ENCODE data around the gene ANKFN1.

The ANKFN1 gene

GRCh38 chr17:56178203-56178602 lies 24.9 kb downstream of the ANKFN1 start:
- no peak overlapping the region for H3K4me3 ChIP-seq (ENCODE audit: low read depth, low read length)

GRCh38 chr17:56182081-56182480 lies 28.8 kb downstream of the ANKFN1 start:
- H3K4me3 ChIP-seq (ENCODE audit: low read depth, low read length), result no peak overlapping the region

- no peak overlapping the region for H3K4me3 ChIP-seq (ENCODE audit: low read depth, low read length)
These were observed 31.4 kb downstream of the ANKFN1 start for GRCh38 chr17:56184650-56185049.

DNA sequence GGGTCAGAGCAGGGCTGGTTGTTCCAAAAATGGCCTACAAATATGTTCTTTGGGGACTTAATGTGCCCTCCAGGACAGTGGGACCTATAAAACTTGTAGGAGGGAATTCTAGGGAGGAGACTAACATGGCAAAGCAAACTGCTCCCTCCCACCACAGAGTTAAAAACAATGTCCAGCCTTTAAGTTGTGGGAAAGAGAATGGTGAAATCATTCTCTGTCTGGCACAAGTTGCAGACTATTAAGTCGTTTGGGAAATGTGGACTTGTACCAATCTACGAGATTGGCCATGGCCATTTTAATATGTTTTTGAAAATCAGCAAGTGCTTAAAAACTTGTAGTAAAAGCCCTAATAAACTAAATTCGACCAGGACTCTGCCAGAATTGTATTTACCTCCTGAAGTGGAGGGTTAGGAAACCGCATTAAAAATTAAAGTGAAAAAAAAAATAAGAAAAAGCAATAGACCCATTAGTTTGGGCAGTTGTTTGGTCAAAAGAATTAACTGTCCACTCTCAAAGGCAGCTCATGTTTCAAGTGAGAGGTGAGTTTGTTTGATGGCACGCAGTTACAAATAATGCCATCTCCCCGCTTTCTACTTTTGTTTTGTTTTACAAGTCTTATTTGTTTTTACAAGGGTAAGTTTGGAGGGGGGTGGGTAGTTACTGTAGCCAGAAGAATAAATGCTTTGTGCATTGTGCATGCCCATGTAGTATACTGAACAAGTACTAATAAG lies 32.4 kb downstream of the ANKFN1 start:
- no peak overlapping the region for H3K4me3 ChIP-seq (ENCODE audit: low read depth, low read length)

- H3K4me3 ChIP-seq (ENCODE audit: low read depth, low read length), result no peak overlapping the region
These were observed 33.0 kb downstream of the ANKFN1 start for GRCh38 chr17:56186222-56186786.

DNA sequence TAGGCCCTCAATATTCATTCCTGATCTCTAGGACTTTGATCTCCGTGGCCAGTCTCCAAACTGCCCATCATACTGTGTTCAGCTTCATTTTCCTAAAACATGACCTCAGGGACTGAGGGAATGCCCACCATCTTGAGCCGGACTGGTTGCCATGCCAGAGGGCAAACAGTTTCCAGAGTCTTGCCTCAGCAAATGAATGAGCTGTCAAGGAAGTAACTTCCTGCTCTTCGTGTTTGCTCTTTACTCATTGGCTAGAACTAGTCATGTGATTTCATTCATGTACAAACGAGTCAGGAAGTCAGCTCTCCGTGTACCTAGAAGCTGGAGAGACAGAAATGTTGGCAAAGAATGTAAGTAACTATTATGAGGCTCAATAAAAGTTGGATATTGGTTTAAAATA lies 50.2 kb downstream of the ANKFN1 start:
- no peak overlapping the region for H3K4me3 ChIP-seq (ENCODE audit: low read depth, low read length)

DNA sequence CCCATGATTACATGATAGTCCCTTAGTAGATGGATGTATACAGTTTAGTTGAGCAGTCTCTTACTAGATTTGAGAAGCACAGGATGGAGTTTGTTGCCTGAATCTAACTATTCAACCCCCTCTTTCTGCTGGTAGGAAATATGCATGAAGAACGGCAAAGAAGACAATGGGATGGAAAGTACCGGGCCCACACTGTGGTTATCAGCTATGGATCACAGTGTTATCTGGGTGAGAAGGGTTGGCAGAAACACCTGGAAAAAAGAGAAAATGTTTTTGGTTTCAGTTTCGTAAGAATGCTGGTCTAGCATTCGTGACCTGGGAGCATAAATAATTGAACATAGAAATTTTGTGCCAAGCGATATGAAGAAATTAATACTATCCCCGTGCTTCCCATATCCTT lies 53.1 kb downstream of the ANKFN1 start:
- H3K4me3 ChIP-seq (ENCODE audit: low read depth, low read length), result no peak overlapping the region

GRCh38 chr17:56213031-56213430 lies 59.8 kb downstream of the ANKFN1 start:
- no peak overlapping the region for H3K4me3 ChIP-seq (ENCODE audit: low read depth, low read length)

DNA sequence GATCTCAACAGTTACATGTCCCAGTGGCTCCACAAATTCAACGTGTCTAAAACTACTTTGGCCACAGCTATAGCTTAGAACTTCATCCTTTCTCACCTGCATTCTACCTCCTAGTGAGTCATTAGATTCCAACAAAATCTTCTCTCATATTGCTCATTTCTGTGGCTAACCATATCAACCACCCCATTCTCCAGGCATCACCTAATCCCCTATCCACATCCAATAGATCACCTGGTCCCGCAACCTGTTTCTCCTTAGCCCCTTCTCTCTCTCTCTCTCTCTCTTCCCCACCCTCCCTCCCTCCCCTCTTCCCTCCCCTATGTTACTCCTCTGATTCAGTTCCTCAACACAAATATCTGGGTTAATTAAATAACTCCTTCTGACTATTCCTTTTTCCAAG lies 64.6 kb downstream of the ANKFN1 start:
- no peak overlapping the region for H3K4me3 ChIP-seq (ENCODE audit: low read depth, low read length)

GRCh38 chr17:56222255-56222654 lies 69.0 kb downstream of the ANKFN1 start:
- H3K4me3 ChIP-seq (ENCODE audit: low read depth, low read length), result no peak overlapping the region

DNA sequence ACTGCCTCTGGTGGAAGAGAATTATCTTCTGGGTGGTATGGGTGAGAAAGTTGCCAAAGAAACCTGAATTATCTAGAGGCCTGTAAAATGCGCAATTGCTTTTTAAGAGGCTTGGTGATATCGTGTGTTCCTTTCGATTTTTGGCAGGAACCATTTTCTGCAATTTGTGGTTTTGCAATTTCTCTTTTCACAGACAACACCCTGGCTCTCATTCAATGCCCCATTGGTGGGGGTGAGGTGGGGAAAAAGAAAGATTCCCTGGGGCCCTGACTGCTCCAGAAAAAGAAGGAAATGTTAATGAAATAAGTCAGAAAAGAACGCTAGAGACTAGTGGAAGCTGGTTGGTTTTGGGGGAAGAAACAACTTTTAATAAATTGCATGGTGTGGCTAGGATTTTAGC lies 77.4 kb downstream of the ANKFN1 start:
- H3K4me3 ChIP-seq (ENCODE audit: low read depth, low read length), result no peak overlapping the region

DNA sequence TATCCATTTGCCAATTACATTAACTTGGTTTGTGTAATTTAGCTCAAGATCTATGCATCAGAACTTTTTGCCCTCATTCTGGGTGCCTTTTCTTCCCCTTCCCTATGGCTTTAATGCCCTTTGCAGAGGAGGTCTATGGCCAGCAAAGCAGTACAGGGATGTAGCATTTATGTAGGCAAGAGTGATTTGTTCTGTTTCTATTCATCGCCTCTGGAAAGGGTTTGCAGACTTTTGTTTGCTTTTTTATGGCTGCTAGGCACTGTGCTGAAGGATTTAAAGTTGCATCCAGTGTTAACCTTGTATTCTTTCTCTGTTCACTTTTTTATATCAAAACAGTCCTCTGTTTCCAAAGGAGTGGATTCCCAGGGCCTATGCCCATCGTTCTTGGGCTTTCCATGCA lies 78.0 kb downstream of the ANKFN1 start:
- H3K4me3 ChIP-seq (ENCODE audit: low read depth, low read length), result no peak overlapping the region

GRCh38 chr17:56231693-56232092 lies 78.4 kb downstream of the ANKFN1 start:
- no peak overlapping the region for H3K4me3 ChIP-seq (ENCODE audit: low read depth, low read length)

DNA sequence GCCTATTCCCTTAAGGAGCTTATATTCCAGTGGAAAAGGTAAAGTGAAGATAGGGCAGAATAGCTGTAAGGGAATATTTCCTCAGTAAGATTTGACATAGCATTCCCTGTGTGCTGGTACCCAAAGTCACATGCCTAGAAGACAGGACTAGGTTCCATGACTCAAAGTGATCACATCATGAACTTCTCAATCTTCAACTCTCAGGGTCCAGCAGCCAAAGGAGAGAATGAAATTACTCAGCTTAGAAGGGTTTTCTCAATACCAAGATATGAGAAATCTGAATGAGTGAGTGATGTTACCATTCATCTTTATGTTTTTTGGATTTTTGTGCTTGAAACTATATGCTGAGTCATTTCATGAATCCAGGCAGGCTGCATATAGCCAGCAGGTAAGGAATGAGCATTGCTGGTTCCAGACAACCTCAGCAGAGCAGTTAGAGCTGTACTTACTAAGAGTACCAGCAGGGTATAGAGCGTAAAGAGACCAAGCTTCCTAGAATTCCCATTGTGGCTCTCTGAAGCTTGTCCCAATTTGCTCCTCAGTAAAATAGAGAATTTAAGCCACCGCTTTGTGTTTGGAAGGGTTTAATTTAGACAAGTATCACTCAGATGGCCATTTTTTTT lies 91.1 kb downstream of the ANKFN1 start:
- H3K4me3 ChIP-seq (ENCODE audit: low read depth, low read length), result no peak overlapping the region

DNA sequence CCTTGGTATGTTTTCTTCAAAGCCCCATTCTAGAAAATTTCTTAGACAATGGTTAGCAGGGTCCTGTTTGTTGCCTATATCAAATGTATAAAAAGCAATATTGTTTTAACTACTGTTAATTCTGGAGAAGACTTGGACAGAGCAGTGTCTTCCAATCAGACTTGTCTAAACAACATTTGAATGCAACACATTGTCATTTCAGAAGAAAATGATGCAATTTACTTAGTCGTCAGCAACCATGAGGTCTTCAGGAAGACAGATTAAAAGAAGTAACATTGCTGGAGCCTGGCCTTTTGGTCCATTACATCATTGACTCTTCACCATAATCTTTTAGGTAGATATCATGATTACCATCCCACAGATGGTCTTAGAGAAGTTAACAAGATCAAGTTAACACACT lies 94.5 kb downstream of the ANKFN1 start:
- no peak overlapping the region for H3K4me3 ChIP-seq (ENCODE audit: low read depth, low read length)

DNA sequence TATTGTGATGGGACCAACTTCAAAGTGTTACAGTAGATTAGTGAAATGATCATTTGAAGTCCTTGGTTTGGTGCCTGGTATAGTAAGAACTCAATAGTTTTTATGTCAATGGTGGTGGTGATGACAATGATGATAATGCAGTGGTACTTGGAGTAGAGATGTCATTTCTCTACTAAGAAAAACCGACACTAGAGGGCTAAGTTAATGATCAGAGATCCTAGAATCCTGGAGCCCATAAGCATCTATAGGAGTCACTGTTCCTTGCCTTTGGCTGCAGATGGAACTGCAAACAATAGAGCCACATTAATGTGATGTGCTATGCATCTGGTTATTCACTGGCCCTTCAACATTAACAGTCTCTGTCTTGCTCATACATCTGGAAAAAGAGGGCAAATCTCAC lies 103.8 kb downstream of the ANKFN1 start:
- no peak overlapping the region for H3K4me3 ChIP-seq (ENCODE audit: low read depth, low read length)

GRCh38 chr17:56260376-56261002 lies 107.2 kb downstream of the ANKFN1 start:
- H3K4me3 ChIP-seq (ENCODE audit: low read depth, low read length), result no peak overlapping the region

DNA sequence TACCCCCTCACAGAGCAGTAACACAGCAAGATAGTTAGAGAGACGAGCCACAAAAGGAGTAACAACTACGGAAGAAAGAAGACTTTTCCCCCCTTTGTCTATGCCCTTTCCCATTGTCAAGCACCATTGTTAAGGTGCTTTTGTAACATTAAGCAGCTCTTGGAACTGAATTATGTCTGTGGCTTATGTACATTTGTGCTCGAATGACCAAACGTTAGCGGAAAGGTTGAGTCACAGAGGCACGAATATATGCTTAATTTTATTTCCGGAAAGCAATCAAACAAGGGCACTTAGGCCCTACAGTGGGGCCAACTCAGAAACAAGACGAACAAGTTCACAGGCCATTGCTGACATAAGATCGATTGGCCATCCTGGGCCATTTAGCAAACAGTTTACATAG lies 109.5 kb downstream of the ANKFN1 start:
- H3K4me3 ChIP-seq (ENCODE audit: low read depth, low read length), result no peak overlapping the region

DNA sequence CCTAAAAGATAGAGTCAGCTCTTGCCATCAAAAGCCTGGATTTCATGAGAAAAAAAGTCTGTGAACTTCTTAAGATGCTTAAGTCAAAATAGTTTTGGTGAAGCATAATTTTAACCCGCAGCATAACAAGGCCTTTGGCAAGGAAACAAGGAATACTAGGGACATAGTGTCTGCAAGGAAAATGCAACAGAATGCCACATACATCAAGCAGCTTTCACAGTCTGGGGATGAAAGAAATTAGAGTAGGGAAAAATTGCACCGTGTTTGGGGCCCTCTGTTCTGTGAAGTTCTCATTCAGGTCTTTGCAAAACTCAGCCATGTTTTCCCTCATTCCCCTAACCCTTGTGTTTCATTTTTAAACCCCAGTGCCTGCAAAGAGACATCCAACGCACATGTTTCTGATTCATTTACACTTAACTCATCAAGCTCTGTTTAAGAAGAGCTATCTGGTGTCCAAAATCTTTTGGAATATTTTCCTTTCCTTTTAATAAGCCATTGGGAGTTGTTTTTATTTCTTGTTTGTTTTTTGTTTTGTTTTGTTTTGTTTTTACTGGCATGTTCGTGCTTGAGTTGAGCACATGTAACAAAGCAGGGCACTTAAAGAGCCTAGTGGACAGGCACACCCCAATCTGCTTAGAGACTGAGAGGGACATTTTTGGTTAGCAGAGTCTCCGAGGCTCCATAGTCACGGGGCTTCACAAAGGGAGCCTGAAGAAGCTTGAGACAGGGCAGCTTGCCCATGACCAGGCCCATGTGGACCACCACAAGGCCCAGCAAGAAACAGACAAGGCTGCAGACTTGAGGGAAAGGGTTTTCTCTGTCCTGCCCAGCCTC lies 116.5 kb downstream of the ANKFN1 start:
- H3K4me3 ChIP-seq (ENCODE audit: low read depth, low read length), result no peak overlapping the region

- H3K4me3 ChIP-seq (ENCODE audit: low read depth, low read length), result no peak overlapping the region
These were observed 121.2 kb downstream of the ANKFN1 start for GRCh38 chr17:56274491-56274890.

DNA sequence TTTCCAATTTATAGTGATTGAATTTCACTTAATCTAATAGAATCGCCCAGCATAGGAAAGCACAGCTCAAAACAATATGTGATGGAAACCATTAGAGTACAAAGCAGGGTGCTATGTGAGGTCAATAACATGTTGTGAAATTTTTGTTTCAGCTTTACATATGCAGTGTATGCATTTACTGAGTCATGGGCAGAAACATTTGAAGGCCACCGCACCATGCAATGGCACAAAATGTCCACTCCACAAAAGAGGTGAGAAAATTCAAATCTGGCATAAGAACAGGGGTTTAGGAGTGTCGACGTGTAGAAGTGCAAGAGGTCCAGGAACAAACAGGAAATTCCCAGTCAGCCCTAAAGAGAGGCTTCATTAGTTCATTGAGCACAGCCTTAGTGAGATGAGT lies 131.2 kb downstream of the ANKFN1 start:
- H3K4me3 ChIP-seq (ENCODE audit: low read depth, low read length), result no peak overlapping the region

All from iPS-11a (cell line).